Stimulated activated CD8-positive, alpha-beta memory T cell treated with anti-CD3 and anti-CD28 coated beads, Interleukin-15, amount 100 ng/mL, for 1 hour (primary cell): ENCODE results near the gene FBXO3.
"Not testable (repeated sequence)": the region's sequence is repeated elsewhere in the genome, so short reads cannot be mapped to it uniquely, and the experiment has no call there.

Experiments used
- DNase-seq: peaks from one replicate; pipeline ENCODE4 v3.0.0-alpha.2; 2020; ENCODE audit warnings: low read depth

The FBXO3 gene

GRCh38 chr11:33727539-33727938 is 46.8 kb downstream of the FBXO3 start:
- DNase-seq = not testable (repeated sequence)

GRCh38 chr11:33725496-33725895 is 48.8 kb downstream of the FBXO3 start:
- no peak for DNase-seq

- no peak for DNase-seq
Observed at GRCh38 chr11:33724644-33725035, 49.7 kb downstream of the FBXO3 start.

- DNase-seq = no peak
Observed at GRCh38 chr11:33723238-33723881, 51.0 kb downstream of the FBXO3 start.

- DNase-seq = no peak
Observed at GRCh38 chr11:33722590-33723234, 51.6 kb downstream of the FBXO3 start.

- no peak for DNase-seq
Observed at GRCh38 chr11:33721984-33722383, 52.3 kb downstream of the FBXO3 start.

- no peak for DNase-seq
Observed at GRCh38 chr11:33721426-33721825, 52.9 kb downstream of the FBXO3 start.

GRCh38 chr11:33719587-33719986 is 54.7 kb downstream of the FBXO3 start:
- no peak for DNase-seq

- DNase-seq = no peak
Observed at GRCh38 chr11:33718440-33718839, 55.9 kb downstream of the FBXO3 start.

- DNase-seq = no peak
Observed at GRCh38 chr11:33716243-33716642, 58.1 kb downstream of the FBXO3 start.

- no peak for DNase-seq
Observed at GRCh38 chr11:33713856-33714398, 60.4 kb downstream of the FBXO3 start.

GRCh38 chr11:33713151-33713855 is 61.0 kb downstream of the FBXO3 start:
- DNase-seq = no peak

GRCh38 chr11:33712436-33712835 is 61.9 kb downstream of the FBXO3 start:
- no peak for DNase-seq

- DNase-seq = no peak
Observed at GRCh38 chr11:33709466-33709865, 64.9 kb downstream of the FBXO3 start.

GRCh38 chr11:33708985-33709384 is 65.3 kb downstream of the FBXO3 start:
- DNase-seq = no peak

GRCh38 chr11:33707831-33708230 is 66.5 kb downstream of the FBXO3 start:
- DNase-seq = not testable (repeated sequence)

GRCh38 chr11:33706966-33707365 is 67.4 kb downstream of the FBXO3 start:
- DNase-seq = no peak

GRCh38 chr11:33706546-33706945 is 67.8 kb downstream of the FBXO3 start:
- no peak for DNase-seq

GRCh38 chr11:33704240-33705002 is 69.9 kb downstream of the FBXO3 start:
- DNase-seq = no peak

GRCh38 chr11:33703788-33704187 is 70.5 kb downstream of the FBXO3 start:
- DNase-seq = no peak

GRCh38 chr11:33703234-33703633 is 71.1 kb downstream of the FBXO3 start:
- no peak for DNase-seq
